IPS DF 4.7 (cell line): Measurements from ENCODE around the gene HDAC10.

Experiments used
- DNase-seq: peaks from one replicate; pipeline ENCODE4 v3.0.0-alpha.2; 2013; ENCODE audit warnings: low spot score; ENCODE audit errors: extremely low read depth

HDAC10 gene

DNA sequence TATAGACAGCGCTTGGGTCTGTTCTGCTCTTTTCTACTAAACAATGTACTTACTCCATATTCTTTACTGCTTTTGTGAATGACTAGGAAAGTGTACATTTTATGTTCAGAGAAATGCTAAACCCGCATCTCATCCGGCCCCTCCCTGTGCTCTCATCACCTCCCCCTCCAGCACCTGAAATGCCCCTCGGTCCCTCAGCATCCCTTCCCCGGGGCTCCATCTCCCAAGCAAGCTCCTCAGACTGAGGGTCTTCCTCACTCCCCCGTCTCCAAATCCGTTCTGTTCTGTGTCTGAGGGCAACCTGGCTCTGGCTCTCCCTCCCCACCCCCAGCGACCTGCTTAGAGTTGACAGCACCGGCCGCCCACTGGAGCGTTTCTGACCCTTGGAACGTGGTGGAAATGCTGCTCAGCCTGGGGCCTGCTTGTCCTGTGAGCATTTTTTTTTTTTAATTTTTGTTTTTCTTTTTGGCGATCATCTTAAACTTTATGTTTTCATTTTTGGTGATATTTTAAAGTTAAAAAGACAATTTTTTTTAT lies 48.9 kb downstream of the HDAC10 start:
- no peak for DNase-seq

DNA sequence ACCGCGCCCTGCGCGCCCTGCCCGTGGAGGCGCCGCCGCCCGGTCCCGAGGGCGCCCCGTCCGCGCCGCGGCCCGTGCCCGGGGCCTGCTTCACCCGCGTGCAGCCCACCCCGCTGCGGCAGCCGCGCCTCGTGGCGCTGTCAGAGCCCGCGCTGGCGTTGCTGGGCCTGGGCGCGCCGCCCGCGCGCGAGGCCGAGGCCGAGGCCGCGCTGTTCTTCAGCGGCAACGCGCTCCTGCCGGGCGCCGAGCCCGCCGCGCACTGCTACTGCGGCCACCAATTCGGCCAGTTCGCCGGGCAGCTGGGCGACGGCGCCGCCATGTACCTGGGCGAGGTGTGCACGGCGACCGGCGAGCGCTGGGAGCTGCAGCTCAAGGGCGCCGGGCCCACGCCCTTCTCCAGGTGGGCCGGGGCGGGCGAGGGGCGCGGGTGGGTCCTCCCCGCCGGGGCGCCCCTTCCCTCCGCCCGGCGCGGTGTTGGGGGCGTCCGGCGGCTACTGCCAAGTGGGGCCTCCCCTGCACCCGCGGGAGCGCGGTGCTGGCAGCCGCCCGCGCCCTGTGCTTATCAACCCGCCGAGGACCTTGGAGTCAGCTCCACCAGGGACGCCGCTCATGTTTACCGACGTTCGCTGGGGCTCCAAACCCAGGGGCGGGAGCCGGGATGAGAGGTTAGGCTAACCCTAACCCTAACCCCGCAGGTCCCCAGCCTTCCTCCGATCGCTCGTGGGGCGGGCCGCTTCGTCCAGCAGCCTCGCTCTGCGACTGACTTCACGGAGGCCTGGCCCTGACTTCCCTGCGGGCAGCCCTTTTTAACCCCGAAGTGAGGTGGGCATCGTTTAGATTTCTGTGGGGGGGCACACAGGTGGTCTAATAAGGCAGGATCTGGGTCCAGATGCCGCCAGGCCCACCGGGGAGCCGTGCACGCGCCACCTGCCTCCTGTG lies 49.6 kb downstream of the HDAC10 start:
- no peak for DNase-seq

DNA sequence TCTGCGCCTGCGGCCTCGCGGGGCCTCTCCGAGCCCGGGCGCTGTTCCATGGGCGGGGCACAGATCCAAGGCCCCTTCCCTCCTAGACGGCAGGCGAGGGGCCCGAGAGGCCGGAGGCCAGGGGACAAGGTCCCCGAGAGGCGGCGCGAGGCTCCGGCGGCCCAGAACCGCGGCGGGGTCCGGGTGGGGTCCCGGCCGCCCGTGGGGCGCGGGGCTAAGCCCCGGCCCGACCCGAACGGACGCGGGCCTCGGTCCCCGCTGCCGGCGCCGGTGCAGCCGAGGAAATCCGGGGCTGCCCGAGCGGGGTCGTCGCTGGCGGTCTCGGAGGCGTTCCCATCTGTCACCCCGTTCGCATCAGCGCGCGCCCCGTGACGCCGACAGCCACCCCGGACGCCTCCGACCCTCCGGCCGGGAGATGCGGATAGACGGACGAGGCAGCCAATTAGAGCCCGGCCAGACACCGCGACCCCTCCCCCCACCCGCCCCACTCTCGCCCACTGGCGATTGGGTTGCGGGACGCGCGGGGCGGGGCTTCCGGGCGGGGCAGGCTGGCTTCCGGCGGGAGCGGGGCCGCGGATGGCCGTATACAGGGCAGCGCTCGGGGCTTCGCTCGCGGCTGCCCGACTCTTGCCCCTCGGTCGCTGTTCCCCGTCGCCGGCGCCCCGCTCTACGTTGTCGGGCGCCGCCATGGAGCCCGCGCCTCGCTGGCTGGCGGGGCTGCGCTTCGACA lies 50.4 kb downstream of the HDAC10 start, which contains the start of gene SELENOO:
Gene SELENOO (plus strand): TSS at position 551 of the 730 bp plus-strand sequence. CDS start 26 bp downstream, at position 577.
- no peak for DNase-seq

DNA sequence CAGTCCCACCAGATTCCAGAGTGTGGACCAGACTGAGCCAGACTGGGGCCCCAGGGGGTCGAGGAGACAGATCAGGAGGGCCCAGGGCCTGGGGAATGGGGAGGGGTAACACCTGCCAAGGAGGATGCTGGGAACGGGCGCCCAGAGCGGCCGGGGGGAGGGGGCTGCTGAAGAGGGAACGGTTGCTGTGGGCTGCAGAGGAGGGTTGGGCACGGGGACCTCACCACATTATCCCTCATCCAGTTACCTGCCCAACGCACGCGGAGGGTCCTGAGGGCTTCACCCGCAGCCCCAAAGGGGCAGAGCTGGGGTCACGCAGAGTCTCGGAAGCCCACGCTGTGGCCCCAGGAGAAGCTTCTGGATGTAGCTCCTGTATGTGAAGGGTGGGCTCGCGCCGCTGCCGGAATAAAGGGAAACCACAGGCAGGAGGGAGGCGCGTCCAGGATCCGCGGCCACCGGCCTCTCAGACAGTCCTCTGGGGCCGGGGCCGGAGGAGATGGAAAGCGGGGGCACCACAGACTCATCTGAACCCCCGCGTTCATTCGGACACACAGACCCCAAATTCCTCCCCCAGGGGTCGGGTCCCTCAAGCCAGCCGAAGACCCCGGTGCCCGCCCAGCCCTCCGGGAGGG lies 51.1 kb downstream of the HDAC10 start:
- no peak for DNase-seq

DNA sequence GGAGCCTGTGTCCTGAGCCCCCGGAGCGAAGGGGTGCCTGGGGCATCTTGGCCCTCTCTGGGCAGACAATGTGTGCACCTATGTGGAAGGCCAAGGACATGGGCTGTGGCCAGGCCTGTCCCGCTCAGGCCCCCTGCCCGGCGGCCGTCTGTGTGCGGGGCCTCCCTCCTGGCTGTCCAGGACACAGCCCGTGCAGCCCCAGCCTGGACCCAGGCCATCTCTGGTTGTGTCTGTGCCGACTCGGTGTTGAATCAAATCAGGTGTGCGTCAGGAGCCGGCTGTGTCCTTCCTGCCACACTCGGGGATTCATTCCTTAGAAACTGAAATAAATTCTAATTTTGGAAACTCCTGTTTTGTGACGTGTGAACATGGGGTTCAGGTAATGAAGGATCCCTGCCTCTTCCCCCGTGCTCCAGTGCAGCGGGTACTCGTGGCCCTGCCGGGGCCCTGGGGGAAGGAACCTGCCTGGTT lies 51.8 kb downstream of the HDAC10 start:
- no peak for DNase-seq

DNA sequence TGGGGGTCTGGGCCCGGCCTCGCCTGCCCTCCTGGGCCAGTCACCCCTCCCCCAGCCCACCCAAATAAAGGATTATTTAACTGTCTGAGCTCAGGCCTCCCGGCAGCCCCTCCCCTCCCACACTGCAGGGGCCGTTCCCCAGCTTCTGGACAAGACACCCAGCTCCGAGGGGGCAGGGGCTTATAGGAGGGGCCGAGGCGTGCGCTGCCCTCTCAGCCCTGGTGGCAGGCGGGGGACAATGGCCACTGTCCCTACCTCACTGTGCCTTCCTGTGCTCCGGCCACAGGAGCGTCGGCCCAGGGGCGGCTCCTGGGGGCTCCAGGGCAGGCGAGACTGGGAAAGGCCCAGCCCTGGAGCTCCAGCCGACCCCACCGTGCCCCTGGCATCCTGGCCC lies 52.4 kb downstream of the HDAC10 start:
- DNase-seq, result no peak

DNA sequence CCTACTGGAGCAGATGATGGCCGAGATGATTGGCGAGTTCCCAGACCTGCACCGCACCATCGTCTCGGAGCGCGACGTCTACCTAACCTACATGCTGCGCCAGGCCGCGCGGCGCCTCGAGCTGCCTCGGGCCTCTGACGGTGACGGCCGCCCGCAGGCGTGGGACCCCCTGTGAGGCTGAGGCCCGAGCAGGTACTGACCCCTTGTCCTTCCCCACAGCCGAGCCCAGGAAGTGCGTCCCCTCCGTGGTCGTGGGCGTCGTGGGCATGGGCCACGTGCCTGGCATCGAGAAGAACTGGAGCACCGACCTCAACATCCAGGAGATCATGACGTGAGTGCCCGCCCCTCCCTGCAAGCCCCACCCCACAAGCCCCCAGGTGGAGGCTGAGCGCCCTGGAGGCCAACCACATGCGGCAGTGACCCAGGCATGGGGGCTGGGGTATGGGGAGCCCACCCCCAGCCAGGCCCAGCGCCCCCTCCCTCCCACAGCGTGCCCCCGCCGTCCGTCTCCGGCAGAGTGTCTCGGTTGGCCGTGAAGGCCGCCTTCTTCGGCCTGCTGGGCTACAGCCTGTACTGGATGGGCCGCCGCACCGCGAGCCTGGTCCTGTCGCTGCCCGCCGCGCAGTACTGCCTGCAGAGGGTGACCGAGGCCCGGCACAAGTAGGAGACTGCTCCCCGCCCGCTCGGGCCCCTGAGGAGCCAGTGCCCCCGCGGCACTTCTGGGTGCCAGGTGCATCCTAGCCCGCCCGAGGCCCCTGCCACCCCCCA lies 53.0 kb downstream of the HDAC10 start:
- no peak for DNase-seq

DNA sequence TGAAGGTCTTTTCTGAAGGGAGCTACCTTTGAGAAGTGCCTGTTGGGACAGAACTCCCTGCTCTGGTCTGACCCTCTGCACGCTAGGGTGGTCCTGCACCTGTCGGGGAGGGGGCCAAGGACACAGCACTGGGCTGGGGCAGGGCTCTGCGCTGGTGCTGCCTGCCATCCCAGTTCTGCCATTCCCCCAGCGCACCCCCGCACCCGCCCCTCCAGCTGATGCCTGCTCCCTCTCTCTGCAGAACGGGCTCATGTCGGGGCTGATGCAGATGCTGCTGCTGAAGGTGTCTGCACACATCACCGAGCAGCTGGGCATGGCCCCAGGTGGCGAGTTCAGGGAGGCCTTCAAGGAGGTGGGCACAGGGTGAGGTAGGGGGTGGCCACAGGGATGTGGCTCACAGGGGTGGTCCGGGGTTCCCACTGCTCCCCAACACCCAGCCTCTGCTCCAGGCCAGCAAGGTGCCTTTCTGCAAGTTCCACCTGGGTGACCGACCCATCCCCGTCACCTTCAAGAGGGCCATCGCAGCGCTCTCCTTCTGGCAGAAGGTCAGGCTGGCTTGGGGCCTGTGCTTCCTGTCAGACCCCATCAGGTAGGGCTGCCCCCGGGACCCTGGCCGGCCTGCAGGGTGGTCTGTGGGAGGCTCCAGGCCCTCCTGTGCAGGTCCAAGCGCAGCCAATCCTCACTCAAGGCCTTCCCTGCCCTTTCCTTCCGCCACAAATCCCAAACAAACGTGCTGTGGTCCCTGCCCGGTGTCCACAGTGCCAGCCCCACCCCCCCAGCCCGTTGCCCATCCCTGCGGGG lies 53.9 kb downstream of the HDAC10 start:
- DNase-seq, result no peak

DNA sequence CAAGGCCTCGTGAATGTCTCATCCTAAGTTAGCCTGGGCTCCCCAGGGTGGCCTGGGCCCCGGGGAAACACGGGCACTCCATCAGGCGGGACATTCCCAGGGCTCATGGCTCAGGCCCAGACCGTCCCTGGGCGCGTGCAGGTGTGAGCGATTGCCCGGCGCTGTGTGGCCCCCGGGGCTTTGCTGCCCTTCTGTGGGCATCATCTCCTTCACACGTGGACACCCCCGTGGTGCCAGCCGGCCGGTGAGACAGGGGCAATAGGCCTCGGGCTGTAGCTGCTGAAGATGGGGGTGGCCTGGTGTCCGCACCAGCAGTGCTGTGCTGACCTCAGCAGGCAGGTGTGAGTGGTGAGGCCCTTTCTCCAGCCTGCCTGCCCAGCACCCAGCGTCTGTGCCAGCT lies 54.8 kb downstream of the HDAC10 start:
- DNase-seq, result no peak
